NOMO-1 treated with DMSO at 0.1 percent for 48 hours (cell line): ENCODE data around the gene CENPF.

Experiments
- DNase-seq: peaks from one replicate; lab custom pipeline; 2025; ENCODE audit not compliant: unreplicated experiment; lab: John Stamatoyannopoulos, UW

Gene CENPF

DNA sequence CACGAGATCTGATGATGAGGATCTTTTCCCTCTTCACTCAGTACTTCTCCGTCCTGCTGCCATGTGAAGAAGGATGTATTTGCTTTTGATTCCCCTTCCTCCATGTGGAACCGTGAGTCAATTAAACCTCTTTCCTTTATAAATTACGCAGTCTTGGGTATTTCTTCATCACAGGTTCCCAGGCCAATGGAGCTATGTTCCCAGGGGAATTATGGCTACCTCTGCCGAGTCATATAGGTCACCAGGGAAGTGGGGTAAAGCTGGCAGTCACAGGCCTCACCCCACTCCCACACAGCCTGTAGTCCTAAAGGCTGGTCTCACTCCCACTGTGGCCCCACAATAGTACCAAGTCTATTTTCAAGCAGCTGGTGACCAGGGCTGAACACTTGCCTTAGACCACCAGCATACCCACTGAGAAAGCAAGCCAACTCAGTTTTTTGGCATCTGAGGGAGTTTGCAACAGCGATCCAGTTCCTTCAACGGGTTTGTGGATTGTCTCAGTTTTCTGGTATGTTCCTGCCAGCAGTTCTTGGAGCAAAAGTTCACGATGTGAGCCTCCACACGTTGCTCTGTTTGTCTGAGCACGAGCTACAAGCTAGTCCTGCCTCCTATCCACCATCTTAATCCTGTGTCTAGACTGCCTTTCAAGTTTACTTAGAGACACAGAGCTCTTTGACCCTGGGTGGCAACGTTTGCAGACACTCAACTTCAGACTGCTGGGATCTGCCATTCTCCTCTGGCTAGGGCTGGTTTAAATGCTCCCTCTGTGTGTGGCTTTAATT, 104.5 kb downstream of the CENPF start:
- DNase-seq, result no peak

DNA sequence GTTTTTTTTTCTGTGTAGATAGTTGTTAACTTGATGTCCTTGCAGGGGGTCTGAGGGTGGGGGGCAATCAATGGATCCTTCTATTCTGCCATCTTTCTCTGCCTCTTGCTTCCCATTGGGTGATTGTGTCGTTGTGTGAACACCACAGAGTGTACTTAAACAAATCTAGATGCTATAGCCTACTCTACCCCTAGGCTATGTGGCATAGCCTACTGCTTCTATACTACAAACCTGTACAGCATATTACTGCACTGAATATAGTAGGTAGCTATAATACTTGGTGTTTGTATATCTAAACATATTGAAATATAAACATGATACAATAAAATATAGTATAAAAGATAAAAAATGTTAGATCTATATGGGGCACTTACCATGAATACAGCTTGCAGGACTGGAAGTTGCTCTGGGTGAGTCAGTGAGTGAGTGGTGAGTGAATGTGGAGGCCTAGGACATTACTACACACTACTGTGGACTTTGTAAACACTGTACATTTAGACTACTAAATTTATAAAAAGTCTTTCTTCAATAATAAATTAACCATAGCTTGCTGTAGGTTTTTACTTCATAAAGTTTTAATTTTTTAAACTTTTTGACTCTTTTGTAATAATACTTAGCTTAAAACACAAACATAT, 105.4 kb downstream of the CENPF start:
- DNase-seq, result no peak

DNA sequence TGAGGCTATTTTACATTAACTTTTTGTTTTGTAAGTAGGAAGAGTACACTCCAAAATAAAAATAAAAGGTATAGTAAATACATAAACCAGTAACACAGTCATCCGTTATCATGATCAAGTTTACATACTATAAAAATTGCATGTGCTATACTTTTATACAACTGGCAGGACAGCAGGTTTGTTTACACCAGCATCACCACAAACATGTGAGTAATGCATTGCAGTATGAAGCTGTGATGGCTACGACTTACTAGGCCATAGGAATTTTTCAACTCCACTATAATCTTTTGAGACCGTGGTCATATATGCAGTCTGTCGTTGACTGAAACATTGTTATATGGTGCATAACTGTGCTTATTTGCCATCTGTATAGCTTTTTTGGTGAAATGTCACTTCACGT, 106.2 kb downstream of the CENPF start:
- DNase-seq, result no peak

DNA sequence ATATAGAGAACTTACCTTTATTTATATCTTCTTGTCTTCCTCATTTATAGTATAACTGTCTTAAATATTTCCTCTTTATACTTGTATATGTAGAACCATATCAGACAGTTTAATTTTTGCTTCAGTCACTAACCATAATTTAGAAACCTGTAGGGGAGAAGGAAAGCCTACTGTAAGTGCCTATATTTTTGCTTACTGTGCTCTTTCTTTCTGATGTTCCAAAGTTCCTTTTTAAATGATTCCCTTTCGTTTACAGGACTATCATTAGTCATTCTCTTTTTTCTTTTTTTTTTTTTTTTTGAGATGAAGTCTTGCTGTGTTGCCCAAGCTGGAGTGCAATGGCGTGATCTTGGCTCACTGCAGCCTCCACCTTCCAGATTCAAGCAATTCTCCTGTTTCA, 109.7 kb downstream of the CENPF start:
- no peak for DNase-seq
